Fibroblast of skin of abdomen (primary cell): ENCODE results near the gene TMEM45A.
"Not testable (repeated sequence)": the region's sequence is repeated elsewhere in the genome, so short reads cannot be mapped to it uniquely, and the experiment has no call there.

Experiments
- DNase-seq: peaks from one replicate; pipeline ENCODE4 v3.0.0-alpha.2; 2013

The TMEM45A gene

DNA sequence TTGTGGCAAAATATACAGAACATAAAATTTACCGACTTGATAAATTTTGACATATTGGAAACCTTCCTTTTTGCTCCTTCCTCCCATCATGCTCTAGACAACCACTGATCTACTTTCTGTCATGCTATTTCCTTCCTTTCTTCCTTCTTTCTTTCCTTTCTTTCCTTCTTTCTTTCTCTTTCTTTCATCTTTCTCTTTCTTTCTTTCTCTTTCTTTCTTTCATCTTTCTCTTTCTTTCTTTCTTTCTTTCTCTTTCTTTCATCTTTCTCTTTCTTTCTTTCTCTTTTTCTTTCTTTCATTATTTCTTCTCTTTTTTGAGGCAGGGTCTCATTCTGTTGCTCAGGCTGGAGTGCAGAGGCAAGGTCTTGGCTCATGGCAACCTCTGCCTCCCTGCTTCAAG, 8.9 kb upstream of the TMEM45A start:
- no peak for DNase-seq

DNA sequence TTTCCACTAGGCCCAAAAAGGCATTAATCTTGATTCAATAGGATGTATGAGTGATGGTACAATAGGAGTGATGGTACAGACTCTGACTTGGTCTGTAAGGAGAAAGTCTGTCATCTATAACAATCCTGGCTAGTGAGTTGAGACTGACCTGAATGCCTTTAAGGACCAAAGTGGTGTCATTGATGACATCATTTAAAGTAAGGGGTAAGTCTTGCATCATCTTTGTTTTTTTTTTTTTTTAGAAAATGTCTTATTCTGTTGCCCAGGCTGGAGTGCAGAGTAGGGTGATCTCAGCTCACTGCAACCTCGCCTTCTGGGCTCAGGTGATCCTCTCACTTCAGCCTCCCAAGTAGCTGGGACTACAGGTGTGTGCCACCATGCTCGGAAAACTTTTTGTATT, 5.6 kb upstream of the TMEM45A start:
- DNase-seq: no peak

- DNase-seq: no peak
Measured at GRCh38 chr3:100489118-100489517, 3.3 kb upstream of the TMEM45A start.

DNA sequence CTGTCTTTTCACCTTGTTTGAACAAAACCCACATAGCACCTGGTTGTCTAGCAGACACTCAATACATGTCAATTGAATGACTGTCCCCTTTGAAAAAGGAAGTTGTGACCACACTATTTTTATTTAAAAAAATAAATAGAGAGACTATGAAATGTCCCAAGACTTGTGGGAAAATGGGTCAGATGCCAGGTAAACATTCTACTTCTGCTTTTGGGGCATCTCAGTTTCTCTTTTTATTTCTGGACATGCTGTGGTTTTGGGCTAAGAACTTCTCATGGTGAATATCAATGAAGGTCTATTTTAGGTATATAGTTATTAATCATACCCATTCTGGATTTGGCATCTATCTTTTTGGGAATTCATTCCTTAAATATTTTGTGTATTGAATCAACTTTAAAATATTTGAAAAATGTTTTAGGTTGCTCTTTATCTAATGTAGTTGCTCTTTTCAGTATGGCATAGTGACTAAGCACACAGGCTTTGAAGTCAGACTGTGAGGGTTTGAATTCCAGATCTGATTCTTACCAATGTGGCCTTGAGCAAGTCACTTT, 4.4 kb downstream of the TMEM45A start:
- DNase-seq: peak; percentile 86

GRCh38 chr3:100499651-100500050, 7.2 kb downstream of the TMEM45A start:
- DNase-seq: no peak

DNA sequence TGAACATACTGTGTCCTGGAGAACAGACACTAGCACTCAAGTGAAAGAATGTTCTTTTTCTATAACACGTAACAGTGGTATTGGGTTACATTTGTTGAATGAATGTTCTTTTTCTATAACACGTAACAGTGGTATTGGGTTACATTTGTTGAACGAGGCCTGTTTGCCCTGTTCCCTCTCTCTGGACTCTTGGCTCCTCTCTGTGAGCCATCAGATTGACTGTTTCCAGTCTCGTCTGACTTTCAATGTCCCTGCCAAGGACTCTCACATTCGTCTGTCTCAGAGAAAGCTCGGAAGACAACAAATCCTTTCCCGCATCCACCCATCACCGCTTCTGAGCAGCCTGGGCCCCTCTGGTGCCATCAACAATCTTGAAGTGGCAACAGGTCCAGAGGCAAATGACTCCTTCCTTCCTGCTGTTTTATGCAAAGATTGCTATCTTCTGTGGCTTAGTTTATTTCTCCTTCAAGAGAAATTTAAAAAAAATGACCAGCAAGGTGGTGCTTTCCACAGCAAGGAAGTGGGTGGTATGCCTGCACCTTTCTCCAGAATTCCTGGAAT, 8.0 kb downstream of the TMEM45A start:
- no peak for DNase-seq

DNA sequence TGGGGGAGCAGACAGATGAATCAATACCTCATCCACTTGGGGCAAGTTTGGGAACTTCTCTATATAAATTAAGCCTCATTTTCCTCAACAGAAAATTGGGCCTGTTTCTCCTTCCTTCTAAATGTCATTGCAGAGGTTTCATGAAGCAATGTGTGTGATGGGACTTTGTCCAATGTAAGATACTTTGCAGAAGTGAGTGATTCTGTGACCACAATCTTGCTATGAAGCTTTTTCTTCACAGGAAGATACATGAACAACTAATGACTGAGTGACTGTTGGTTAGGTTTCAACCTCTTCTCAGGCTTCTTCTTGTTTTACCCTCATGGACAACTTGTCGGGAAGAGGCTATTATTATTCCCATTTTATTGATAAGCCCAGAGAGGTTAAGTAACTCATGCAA, 11.0 kb downstream of the TMEM45A start:
- DNase-seq: no peak

GRCh38 chr3:100506355-100506754, 13.9 kb downstream of the TMEM45A start:
- DNase-seq: peak; percentile 18

DNA sequence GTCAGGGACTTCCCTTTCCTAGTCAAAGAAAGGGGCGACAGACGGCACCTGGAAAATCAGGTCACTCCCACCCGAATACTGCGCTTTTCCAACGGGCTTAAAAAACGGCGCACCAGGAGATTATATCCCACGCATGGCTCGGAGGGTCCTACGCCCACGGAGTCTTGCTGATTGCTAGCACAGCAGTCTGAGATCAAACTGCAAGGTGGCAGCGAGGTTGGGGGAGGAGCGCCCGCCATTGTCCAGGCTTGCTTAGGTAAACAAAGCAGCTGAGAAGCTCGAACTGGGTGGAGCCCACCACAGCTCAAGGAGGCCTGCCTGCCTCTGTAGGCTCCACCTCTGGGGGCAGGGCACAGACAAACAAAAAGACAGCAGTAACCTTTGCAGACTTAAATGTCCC, 17.4 kb downstream of the TMEM45A start:
- DNase-seq: not testable (repeated sequence)

GRCh38 chr3:100516232-100516631, 23.8 kb downstream of the TMEM45A start:
- no peak for DNase-seq

DNA sequence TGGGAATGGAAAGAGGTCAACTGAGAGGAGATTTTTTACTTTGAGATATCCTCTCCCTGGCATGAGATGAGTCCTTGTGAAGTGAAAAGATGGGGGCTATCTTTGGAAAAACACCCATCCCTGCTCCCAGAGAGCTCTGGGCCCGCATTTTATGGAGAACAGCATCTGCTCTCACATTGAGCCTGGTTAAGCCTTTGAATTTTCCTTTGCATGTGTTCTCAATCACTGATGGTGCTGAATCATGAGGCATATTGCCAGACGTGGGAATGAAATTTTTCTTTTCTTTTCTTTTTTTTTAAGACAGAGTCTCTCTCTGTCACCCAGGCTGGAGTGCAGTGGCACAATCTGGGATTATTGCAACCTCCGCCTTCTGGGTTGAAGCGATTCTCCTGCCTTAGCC, 24.4 kb downstream of the TMEM45A start:
- DNase-seq: peak; percentile 84

- peak; percentile 8 for DNase-seq
Measured at GRCh38 chr3:100517276-100517675, 24.9 kb downstream of the TMEM45A start.

- peak; percentile 41 for DNase-seq
Measured at GRCh38 chr3:100518244-100518643, 25.8 kb downstream of the TMEM45A start.

DNA sequence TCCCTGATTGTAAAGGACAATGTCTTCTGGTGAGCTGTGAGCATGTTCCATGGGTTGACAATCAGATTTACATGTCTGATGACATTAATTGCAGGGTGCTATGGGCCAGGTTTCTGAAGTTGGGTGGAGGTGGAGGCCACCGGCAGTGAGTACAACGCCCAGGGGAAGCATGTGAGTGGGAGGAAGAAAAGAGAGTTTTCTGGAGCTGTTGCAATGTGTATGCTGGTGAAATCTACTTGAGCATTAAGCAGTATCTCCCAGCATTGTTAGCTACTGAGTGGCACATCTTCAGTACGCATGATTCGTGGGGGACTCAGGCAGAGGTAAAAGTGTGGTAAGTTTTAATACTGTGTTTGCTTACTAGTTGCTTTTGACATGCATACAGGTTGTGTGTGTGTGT, 26.6 kb downstream of the TMEM45A start:
- peak; percentile 20 for DNase-seq

GRCh38 chr3:100521439-100521845, 29.0 kb downstream of the TMEM45A start:
- DNase-seq: no peak

GRCh38 chr3:100522125-100522524, 29.7 kb downstream of the TMEM45A start:
- DNase-seq: no peak

GRCh38 chr3:100523050-100523760, 30.8 kb downstream of the TMEM45A start:
- DNase-seq: no peak

DNA sequence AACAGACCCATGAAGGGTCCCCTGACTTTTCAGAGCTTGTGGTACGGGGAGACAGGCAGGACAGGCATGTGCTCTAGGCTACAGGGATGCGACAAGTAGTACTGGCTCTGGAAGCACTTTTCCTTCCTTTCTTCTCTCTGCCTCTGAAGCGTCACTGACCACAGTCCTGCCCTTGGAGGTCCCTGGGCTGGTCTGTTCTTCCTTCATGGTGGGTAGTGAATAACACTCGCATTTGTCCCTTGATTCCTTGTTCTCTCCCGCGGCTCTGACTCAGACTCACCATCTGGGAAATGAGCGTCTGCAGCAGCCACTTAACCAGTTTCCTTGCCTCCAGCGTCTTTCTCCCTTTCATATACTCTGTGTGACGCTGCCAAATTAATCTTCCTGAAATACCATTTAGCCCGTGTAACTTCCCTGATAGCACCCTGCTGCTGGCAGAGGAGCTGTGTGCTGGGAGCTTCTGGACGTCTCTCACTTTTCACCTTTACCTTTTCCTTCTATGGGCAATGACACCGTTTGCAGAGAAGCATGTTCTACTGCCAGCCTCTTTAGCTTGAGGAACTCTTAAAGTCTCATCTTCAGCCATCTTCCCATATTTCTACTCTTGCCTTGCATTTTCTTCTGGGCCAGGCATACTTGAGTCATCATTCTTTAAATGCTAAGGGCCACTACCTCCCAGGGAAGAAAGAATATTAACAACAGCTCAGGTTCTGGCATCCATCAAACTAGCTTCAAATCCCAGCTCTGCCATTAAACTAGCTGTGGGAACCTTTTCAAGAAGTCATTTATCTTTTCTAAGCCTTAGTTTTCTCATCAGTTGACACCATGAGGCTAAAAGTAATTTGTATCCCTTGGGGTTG, 33.6 kb downstream of the TMEM45A start:
- peak; percentile 96 for DNase-seq

DNA sequence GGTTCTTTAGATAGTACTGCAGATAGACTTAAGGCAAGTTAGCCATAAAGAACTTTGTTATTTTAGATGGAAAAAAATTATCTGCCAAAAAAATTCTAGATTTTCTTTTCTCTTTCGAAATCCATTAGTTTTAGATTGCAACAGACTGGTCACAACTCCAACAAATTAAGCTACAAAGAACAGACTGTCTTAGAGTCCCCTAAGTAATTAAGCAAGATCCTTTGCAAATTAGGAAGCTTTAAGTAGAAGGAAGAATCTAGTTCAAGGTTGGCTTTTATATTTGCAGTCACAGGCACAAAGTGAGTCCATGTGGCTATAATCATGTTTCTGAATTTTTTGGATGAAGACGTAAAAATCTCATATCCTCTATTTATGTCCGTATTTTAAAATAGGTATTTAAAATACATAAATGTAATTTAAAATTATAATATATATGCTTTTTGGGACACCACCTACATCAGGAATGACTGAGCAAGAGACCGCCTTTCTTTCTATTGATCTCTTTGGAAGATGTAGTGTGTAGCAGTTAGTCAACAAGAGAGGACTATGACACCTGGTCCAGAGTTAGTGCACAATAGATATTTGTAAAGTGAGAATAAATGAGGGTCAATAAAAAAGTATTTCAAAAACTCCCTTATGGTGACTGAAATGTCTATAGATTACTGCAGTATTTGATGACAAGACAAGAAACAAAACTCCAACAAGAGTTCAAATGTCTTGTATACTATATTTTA, 34.4 kb downstream of the TMEM45A start:
- DNase-seq: no peak

- DNase-seq: no peak
Measured at GRCh38 chr3:100527347-100527735, 34.9 kb downstream of the TMEM45A start.

DNA sequence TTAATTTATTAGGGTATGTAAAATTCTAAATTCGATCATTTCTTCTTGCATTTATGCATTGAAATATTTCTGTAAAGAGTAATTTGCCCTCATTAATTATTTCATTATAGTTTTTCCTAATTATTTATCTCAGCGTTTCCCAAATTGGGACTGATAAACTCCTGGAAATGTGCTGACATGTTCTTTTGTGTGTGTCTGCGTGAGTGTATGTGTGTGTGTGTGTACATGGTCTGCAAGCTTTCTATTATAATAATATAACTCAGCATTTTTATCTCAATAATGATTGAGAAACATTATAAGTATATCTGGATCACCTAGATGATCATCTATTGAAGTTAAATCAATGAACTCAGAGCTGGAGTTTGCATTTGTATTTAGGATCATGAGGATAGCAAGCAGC, 38.7 kb downstream of the TMEM45A start:
- DNase-seq: no peak

GRCh38 chr3:100532411-100532810, 40.0 kb downstream of the TMEM45A start:
- DNase-seq: no peak

DNA sequence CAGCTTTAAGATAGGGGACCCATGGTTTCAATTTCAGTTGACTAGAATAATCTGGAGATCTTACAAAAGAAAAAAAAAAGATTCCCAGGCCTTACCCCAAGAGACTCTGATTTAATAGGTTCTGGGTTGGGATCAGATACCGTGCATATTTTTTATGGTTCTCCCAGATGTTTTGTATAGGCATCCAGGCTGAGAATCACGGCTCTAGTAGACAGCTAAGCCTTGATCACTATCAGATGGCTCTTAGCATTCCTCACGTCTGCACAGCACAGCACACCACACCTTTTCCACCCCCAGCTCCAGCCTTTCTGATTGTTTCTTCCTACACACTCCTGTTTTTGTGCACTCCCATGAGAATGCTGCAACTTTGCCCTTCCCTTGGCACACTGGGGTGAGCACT, 40.8 kb downstream of the TMEM45A start:
- peak; percentile 89 for DNase-seq
